ENCODE measurements around the gene BMPER. TPM values are rescaled to one million over a fixed set of nuclear protein-coding genes. Genes with fewer than 3 reads are reported as not detected.

BMPER gene
- total and polyA plus RNA-seq, 2 of the 8 experiments (the other 6 are each of a cell fraction or from before 2014, with no cell fraction given) = 0.33 to 0.69 TPM

GRCh38 chr7:34187798-34188307 is 282.5 kb downstream of the BMPER start (continued):
- TF ChIP-seq NANOG (IDR thresholded peaks at IDR 0.05; ENCODE audit: insufficient read depth, low read depth, low read length, poor library complexity, severe bottlenecking) (no peak), KDM5A (IDR thresholded peaks at IDR 0.05; ENCODE audit: low read length) (no peak), SUZ12 (IDR thresholded peaks at IDR 0.05; ENCODE audit: low read length) (no peak)

Data from H1 (cell line).